Smooth muscle cell (in vitro differentiated cells): ENCODE measurements around the gene ADRA2B. TPM values are rescaled to one million over a fixed set of nuclear protein-coding genes. Genes with fewer than 3 reads are reported as not detected.

Experiments used
- DNase-seq: peaks from one replicate; lab custom pipeline; 2025; ENCODE audit not compliant: unreplicated experiment; lab: John Stamatoyannopoulos, UW
- H2AFZ ChIP-seq: fragments of 200-600 bp; sonication (generic); 2 replicates; pipeline ENCODE4 v1.6.0; 2016; ENCODE audit warnings: antibody characterized with exemption, low read depth, mild to moderate bottlenecking
- H3F3A ChIP-seq: fragments of 200-600 bp; sonication (generic); 2 replicates; pipeline ENCODE4 v1.6.0; 2017; ENCODE audit warnings: antibody characterized with exemption, low read depth
- H3K27ac ChIP-seq: fragments of 200-600 bp; sonication (generic); 2 replicates; pipeline ENCODE4 v1.5.1; 2016; ENCODE audit warnings: low read depth, mild to moderate bottlenecking
- H3K27me3 ChIP-seq: fragments of 200-600 bp; sonication (generic); 2 replicates; pipeline ENCODE4 v1.6.1; 2016; ENCODE audit warnings: low read depth, mild to moderate bottlenecking
- H3K36me3 ChIP-seq: fragments of 200-600 bp; sonication (generic); 2 replicates; pipeline ENCODE4 v1.5.1; 2016; ENCODE audit warnings: low read depth
- H3K4me1 ChIP-seq: fragments of 200-600 bp; sonication (generic); 2 replicates; pipeline ENCODE4 v1.5.1; 2016; ENCODE audit warnings: low read depth
- H3K4me2 ChIP-seq: fragments of 200-600 bp; sonication (generic); 2 replicates; pipeline ENCODE4 v1.6.0; 2016; ENCODE audit warnings: mild to moderate bottlenecking
- H3K4me3 ChIP-seq: fragments of 200-600 bp; sonication (generic); 2 replicates; pipeline ENCODE4 v1.5.1; 2016; ENCODE audit warnings: mild to moderate bottlenecking
- H3K79me2 ChIP-seq: fragments of 200-600 bp; sonication (generic); 2 replicates; pipeline ENCODE4 v1.6.0; 2016; ENCODE audit warnings: low read depth, mild to moderate bottlenecking
- H3K9ac ChIP-seq: fragments of 200-600 bp; sonication (generic); 2 replicates; pipeline ENCODE4 v1.6.0; 2016; ENCODE audit warnings: low read depth
- H3K9me3 ChIP-seq: fragments of 200-600 bp; sonication (generic); replicated peaks from 2 replicates; pipeline ENCODE4 v1.5.1; 2016; ENCODE audit warnings: low read depth
- H4K20me1 ChIP-seq: fragments of 200-600 bp; sonication (generic); 2 replicates; pipeline ENCODE4 v1.6.0; 2016; ENCODE audit warnings: low read depth
- CTCF ChIP-seq: fragments of 200-600 bp; sonication (generic); IDR thresholded peaks from 2 replicates; pipeline ENCODE4 v1.5.1; 2017; ENCODE audit warnings: borderline replicate concordance, mild to moderate bottlenecking, antibody characterized with exemption; ENCODE audit not compliant: insufficient read depth, poor library complexity, severe bottlenecking
- WGBS: methylation state at CpG from one replicate; pipeline ENCODE4 v1.1.7; 2016; ENCODE audit warnings: low lambda C conversion rate; 5-methylcytosine and 5-hydroxymethylcytosine counted together
- polyA plus RNA-seq: library from polyadenylated mRNA; unstranded; fragments of >200 nt; fragmentation: Nextera tagmentation; extraction: Ambion mirVana; gene quantifications from 2 replicates; pipeline ENCODE4 v1.2.1, GENCODE V29; 2016
- total RNA-seq: library from RNA; depleted of rRNA; stranded (reverse); fragments of >200 nt; gene quantifications from 2 replicates; pipeline ENCODE4 v1.2.3, GENCODE V29; 2014

The ADRA2B gene
- total RNA-seq: 0.04 and 1.2 TPM in 2 replicates
- 0.06 TPM in 1 of 2 replicates, not detected in the other for polyA plus RNA-seq

GRCh38 chr2:96116424-96116878 lies at the start of gene ADRA2B:
TSS of gene ADRA2B (minus strand) at chr2:96116571. CDS start at chr2:96116149, 422 bp downstream.
- Histone ChIP-seq H3K27ac (no peak within 1 kb of the TSS), H2AFZ (peak within 1 kb of the TSS; percentile 84), H3K4me2 (peak within 1 kb of the TSS; percentile 97), H3K9me3 (no peaks in the 10 kb centered on the region), H3K4me1 (peaks cover 6% of the 10 kb centered on the region), H3K9ac (no peak within 1 kb of the TSS), H3K4me3 (peak within 1 kb of the TSS; percentile 65), H3K36me3 (no peaks in the 10 kb centered on the region), H4K20me1 (no peaks in the 10 kb centered on the region), H3K79me2 (no peaks in the 10 kb centered on the region), H3K27me3 (peaks cover 64% of the 10 kb centered on the region), H3F3A (no peaks in the 10 kb centered on the region)
- no peak for DNase-seq
- WGBS: 0% methylated on average over 2 of the region's 64 CpGs
- TF ChIP-seq CTCF: no peak

DNA sequence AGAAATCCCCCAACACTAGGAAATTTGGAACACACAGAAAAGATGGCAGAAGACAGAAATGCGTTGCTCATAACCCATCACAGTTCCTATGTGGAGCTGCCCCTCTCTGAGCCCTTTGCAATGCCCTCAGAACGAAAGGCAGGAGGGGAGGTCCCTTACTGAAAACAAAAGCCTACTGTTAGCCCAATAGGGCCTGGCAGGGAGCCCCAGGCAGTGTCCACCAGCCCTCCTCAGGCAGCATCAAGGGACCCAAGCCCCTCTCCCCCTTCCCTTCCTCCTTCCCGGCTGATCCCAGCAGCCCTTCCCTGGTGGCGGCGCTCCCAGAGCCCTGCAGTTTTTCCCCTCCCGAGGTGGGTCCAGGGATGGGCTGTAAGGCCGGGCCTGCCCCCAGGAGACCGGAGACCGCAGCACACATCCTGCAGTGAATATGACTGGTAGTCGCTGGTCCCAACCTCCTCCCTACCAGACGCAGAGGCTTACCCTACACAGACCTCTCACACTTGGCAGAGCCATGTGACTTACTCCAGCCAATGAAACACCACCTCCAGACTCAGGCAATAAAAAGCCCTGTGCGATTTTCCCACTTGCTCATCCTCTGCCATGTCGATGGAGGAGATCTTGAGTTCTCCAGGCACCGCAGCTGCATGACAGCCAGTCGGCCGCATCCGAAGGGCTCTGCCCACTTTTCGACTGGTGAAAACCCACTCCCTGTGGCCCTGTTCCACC lies 48.3 kb upstream of the ADRA2B start:
- no peaks in the 10 kb centered on the region for H3K27me3 ChIP-seq
- no peak overlapping the region for H3K9ac ChIP-seq
- TF ChIP-seq CTCF: no peak
- H3K79me2 ChIP-seq: no peaks in the 10 kb centered on the region
- no peak for DNase-seq
- H2AFZ ChIP-seq: no peak overlapping the region
- no peaks in the 10 kb centered on the region for H3K4me1 ChIP-seq
- H3K27ac ChIP-seq: no peak overlapping the region
- no peaks in the 10 kb centered on the region for H3F3A ChIP-seq
- H3K36me3 ChIP-seq: no peaks in the 10 kb centered on the region
- no peak overlapping the region for H3K4me2 ChIP-seq
- H4K20me1 ChIP-seq: no peaks in the 10 kb centered on the region
- 80% methylated on average over 18 of the region's 18 CpGs for WGBS
- H3K9me3 ChIP-seq: no peaks in the 10 kb centered on the region
- no peak overlapping the region for H3K4me3 ChIP-seq

- WGBS: 72% methylated on average over 13 of the region's 13 CpGs
- no peaks in the 10 kb centered on the region for H3K79me2 ChIP-seq
- no peak overlapping the region for H3K4me2 ChIP-seq
- H3K9me3 ChIP-seq: no peaks in the 10 kb centered on the region
- H4K20me1 ChIP-seq: no peaks in the 10 kb centered on the region
- no peak overlapping the region for H2AFZ ChIP-seq
- no peak for TF ChIP-seq CTCF
- H3F3A ChIP-seq: no peaks in the 10 kb centered on the region
- H3K27ac ChIP-seq: no peak overlapping the region
- H3K4me1 ChIP-seq: no peaks in the 10 kb centered on the region
- DNase-seq: no peak
- H3K36me3 ChIP-seq: no peaks in the 10 kb centered on the region
- no peaks in the 10 kb centered on the region for H3K27me3 ChIP-seq
- H3K4me3 ChIP-seq: no peak overlapping the region
- H3K9ac ChIP-seq: no peak overlapping the region
Measured at GRCh38 chr2:96163768-96164429, 47.5 kb upstream of the ADRA2B start.
